Measurements from ENCODE around the gene CCDC159.
A peak's percentile ranks its signal among the peaks of the same experiment; 100 is the strongest.
"Not testable (repeated sequence)": the region's sequence is repeated elsewhere in the genome, so short reads cannot be mapped to it uniquely, and the experiment has no call there.

Gene CCDC159

DNA sequence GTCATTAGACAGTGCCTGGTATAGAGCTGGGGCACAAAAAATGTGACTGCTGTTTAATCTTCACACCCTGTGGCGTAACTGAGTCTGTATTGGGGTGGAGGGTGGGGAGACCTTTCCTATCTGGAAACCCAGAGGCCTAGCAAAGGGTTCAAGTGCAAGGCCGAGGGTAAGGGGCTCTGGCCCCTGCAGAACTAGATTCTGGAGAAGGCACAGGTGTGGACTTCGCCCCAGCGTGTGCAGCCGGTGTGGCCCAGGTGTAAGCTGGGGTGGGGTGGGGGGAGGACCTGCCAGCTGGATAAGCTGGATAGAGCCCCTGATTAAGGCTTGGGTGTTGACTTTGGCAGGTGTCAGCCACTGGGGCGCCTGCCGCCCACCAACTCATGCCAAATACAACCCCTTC lies 8.2 kb upstream of the CCDC159 start:
- DNase-seq (ENCODE audit: low read depth in 3 of 3): no peak

DNA sequence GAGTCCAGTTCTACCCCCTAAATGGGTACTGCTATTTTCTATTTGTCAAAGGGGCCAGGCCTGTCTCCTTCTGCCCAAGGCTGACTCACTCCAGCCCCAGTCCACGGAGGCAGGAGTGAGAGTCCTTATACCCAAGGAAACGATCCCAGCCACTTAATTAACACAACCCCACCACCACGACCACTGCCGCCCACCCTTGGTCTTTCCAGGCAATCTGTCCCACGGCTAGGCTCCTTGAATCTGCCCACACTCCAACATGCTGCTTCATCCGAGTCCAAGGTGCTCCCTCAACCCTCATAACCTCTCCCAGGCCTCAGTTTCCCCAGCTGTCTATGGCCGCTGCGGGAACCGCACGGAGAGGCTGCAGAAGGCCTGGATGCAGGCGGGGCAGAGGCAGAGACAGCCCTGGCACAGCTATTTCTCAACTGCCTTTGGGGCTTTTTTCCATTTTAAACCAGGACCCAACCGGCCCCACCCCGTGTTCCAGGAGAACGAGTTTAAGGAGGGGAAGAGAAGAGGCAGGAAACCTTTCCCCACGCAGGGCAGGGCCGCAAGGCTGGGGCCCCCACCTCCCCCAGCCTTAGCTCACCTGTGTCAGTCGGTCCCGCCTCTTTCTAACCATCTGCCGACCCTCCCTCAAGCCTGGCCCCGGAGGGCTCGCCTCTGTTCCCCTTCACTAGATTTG lies 7.6 kb upstream of the CCDC159 start:
- DNase-seq (ENCODE audit: low read depth in 3 of 3): no peak

DNA sequence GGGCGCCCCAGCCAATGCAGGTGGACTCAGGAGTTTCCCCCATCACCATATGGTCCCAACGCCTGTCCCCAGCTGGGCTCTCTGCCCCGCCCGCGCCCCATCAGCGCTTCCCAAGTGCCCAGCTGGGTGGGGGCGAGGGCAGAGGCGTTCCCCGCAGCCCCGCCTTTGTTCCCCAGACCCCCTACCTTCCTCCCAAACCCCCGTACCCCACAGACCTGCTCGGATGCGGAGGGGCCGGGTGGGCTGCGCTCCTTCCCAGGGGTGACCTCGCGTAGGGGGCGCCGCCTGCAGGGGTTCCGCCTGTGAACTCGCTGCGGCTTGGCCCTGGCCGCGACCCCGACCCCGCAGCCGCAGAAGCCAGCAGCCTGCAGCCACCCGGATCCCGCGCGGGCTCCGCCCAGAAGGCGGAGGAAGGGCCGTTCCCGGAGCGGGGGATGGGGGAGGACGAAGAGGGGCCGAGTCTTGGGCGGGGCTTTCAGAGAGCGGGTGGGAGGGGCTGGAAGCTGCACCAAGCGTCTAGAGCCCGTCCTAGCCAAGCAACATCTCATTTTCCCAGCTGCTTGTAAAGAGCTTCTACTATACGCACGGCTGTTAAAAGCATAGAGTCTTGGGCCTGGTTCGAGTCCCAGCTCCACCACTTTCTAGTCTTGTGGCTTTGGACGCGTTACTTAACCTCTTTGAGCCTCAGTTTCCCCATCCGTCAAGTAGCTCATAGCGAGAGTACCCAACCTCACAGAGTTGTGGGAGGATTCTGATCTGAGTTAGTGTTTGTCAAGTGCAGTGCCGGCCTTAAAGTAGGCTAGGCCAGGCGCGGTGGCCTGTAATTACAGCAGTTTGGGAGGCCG lies 6.8 kb upstream of the CCDC159 start, which contains the start of gene RAB3D:
RAB3D (minus strand) TSS at position 404 of the 845 bp plus-strand sequence. CDS start 2,258 bp downstream, outside the sequence.
- DNase-seq (ENCODE audit: low read depth in 3 of 3): peak; percentile 74 to 91 (median 77)

- not testable (repeated sequence) for DNase-seq (ENCODE audit: low read depth in 3 of 3)
Measured at GRCh38 chr19:11340099-11340467, 6.2 kb upstream of the CCDC159 start.

DNA sequence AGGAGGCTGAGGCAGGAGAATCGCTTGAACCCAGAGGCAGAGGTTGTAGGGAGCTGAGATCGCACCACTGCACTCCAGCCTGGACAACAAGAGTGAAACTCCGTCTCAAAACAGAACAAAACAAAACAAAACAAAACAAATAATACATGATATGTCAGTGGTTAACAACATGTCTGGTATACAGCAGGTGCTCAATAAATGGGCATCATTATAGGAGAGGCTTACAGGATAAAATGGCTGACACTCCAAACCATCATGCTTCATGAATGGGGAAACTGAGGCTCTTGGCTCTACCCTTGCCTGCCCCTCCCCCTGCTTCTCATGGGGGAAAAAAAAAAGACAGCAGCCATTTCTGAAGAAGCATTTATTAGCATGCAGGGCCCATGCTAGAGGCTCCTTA lies 3.9 kb upstream of the CCDC159 start:
- no peak for DNase-seq (ENCODE audit: low read depth in 3 of 3)

- no peak for DNase-seq (ENCODE audit: low read depth in 3 of 3)
Measured at GRCh38 chr19:11345122-11345803, 1.1 kb upstream of the CCDC159 start.

DNA sequence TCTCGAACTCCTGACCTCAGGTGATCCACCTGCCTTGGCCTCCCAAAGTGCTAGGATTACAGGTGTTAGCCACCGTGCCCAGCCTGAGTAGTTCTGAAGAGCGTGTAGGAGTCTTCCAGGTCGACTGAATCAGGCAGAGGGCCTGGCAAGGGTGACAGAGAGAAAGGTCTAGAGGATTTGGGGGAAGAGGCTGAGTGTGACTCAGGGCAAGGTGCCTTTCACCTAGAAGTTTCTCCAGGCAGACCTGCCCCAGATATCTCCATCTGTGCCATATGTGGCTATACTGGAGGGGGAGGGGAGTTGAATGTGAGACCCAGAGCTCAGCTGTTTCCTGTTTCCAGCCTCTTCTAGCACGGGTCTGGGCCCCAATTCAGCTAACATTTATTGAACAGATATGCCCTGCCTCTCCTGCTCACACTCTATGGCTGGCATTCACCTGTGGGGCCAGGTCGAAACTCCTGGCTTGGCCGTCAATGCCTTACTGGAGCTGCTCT lies 1.3 kb downstream of the CCDC159 start:
- no peak for DNase-seq (ENCODE audit: low read depth in 3 of 3)

- DNase-seq (ENCODE audit: low read depth in 3 of 3): no peak
Measured at GRCh38 chr19:11349171-11349570, 2.9 kb downstream of the CCDC159 start.

DNA sequence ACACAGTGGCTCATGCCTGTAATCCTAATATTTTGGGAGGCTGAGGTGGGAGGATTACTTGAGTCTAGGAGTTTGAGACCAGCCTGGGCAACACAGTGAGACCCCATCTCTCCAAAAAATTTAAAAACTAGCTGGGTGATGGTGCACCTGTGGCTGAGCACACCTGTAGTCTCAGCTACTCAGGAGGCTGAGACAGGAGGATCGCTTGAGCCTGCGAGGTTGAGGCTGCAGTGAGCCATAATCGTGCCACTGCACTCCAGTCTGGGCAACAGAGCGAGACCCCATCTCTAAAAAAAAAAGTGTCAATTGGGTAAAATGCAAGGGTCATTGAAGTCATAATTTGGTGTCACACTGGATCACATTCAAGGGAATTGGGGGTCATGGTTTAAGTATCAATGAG lies 7.8 kb downstream of the CCDC159 start:
- not testable (repeated sequence) for DNase-seq (ENCODE audit: low read depth in 3 of 3)

- DNase-seq (ENCODE audit: low read depth in 3 of 3): peak; percentile 70 to 86 (median 76)
Measured at GRCh38 chr19:11355160-11356073, 9.1 kb downstream of the CCDC159 start, which contains the start of gene PLPPR2. Gene PLPPR2 (plus strand): TSS chr19:11355432. CDS start chr19:11357674, 2,242 bp downstream.

DNA sequence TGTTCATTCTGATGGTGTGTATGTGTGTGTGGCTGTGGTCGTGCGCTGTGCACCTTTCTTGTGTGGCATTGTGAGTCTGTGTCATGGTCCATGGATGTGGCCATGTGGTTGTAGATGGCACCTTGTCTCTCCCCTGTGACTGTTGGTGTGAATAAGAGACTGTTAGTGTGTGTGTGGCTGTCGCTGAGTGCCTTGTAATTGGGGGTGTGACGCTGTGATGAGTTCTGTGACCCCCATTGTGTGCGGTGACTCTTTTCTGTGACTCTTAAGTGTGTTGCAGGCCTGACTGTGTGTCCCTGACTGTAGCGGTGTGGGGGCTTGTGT lies 9.7 kb downstream of the CCDC159 start:
- DNase-seq (ENCODE audit: low read depth in 3 of 3): no peak

DNA sequence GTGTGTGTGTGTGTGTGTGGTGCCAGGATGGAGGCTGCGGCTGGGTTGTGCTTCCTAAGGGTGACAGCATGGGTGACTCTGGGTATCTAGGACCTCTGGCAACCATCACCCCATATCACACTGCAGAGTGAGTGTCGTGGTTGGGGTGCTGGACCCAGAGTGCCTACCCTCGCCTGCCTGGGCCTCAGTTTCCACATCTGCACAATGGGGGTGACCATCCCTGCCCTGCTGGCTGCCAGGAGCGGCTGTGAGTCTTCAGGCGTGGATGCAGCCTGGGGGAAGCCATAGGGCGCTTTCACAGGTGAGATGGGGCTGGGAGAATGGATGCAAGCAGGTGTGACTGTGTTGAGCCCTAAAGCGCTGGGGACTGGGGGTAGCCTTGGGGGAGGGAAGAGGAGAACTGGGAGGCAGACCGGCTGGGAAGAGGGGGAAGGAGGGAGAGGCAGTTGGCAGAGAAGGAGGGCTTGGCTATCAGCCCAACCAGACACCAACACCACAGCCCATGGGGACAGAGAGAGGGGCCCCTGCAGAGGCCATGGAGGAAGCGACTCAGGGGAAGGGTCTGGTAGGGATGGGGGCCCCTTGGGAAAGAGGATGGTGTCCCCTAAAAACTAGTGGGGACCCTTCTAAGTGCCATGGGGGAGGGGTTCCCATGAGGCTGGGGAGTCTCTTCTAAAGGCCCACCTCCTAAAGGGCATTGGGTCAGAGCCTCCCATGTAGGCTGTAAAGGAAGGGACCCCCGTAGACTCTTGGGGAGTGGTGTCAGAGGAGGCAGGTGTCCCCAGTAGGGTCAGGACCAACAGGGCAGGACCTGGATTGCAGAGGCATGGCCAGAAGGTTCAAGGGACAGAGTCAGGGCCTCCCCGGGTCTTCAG lies 10.6 kb downstream of the CCDC159 start:
- DNase-seq (ENCODE audit: low read depth in 3 of 3): no peak

DNA sequence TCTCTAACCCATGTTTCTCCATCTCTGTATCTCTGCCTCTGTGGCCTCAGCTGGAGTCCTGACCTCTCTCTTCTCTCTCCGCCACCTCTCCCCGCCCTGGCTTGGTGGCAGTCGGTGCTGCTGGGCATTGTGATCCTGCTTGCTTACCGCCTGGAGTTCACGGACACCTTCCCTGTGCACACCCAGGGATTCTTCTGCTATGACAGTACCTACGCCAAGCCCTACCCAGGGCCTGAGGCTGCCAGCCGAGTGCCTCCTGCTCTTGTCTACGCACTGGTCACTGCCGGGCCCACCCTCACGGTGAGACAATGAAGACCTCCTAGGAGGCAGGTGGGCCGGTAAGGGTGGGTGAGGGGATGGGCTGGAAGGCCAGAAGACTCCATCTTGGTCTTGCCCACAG lies 13.1 kb downstream of the CCDC159 start:
- no peak for DNase-seq (ENCODE audit: low read depth in 3 of 3)

DNA sequence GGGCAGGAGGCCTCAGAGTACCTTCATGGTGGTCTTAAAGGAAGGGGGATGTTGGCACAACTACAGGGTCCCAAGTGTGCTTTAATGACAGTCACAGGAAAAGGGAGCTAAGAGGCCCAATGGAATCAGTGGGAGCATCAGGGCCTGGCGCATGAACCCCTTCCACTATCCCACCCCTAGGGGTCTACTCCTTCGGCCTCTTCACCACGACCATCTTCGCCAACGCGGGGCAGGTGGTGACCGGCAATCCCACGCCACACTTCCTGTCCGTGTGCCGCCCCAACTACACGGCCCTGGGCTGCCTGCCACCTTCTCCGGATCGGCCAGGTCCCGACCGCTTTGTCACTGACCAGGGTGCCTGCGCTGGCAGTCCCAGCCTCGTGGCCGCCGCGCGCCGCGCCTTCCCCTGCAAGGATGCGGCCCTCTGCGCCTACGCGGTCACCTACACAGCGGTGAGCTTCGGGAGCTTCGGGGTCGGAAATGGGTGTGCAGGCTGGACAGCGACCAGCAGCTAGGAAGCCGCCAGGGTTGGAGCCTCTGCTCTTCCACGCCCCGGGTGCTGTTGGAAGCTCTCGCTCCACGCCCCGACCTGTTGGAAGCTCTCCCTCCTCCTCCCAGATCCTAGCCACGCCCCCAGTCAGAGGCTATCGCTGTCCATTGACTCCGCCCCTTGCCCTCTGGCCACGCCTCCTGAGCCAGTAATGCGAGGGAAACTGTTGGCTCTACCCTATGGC lies 14.9 kb downstream of the CCDC159 start:
- DNase-seq (ENCODE audit: low read depth in 3 of 3): no peak

- no peak for DNase-seq (ENCODE audit: low read depth in 3 of 3)
Measured at GRCh38 chr19:11361771-11362731, 15.7 kb downstream of the CCDC159 start.

- DNase-seq (ENCODE audit: low read depth in 3 of 3): no peak
Measured at GRCh38 chr19:11363881-11364280, 17.6 kb downstream of the CCDC159 start.

GRCh38 chr19:11364296-11364904 lies 18.1 kb downstream of the CCDC159 start:
- DNase-seq (ENCODE audit: low read depth in 3 of 3): no peak

GRCh38 chr19:11364935-11365334 lies 18.6 kb downstream of the CCDC159 start:
- no peak for DNase-seq (ENCODE audit: low read depth in 3 of 3)

All from stimulated activated CD4-positive, alpha-beta T cell treated with anti-CD3 and anti-CD28 coated beads, TNF-alpha, amount 100 ng/mL, for 48 hours (primary cell).